GM23338 (cell line): ENCODE data around the gene HIVEP1. TPM values are rescaled to one million over a fixed set of nuclear protein-coding genes. Genes with fewer than 3 reads are reported as not detected.

Experiments used
- ATAC-seq: fragments of 200-7000 bp; cut with Tn5 transposase; 3 replicates; pipeline ENCODE4 v1.9.1; 2020
- DNase-seq: peaks from one replicate; pipeline ENCODE4 v3.0.0-alpha.2; 2015; ENCODE audit warnings: low spot score
- H2AFZ ChIP-seq: fragments of 200-600 bp; sonication (generic); 2 replicates; pipeline ENCODE4 v1.8.0; 2016; ENCODE audit warnings: antibody characterized with exemption, mild to moderate bottlenecking, moderate library complexity
- H3F3A ChIP-seq: fragments of 200-600 bp; sonication (generic); replicated peaks from 2 replicates; pipeline ENCODE4 v1.8.0; 2017; ENCODE audit warnings: antibody characterized with exemption, mixed run types, low read depth
- H3K27ac ChIP-seq: fragments of 200-600 bp; sonication (generic); 2 replicates; pipeline ENCODE4 v1.6.1; 2016; ENCODE audit warnings: low read depth
- H3K27me3 ChIP-seq: fragments of 200-600 bp; sonication (generic); 2 replicates; pipeline ENCODE4 v1.8.0; 2016; ENCODE audit warnings: mild to moderate bottlenecking, mixed run types, moderate library complexity; ENCODE audit not compliant: insufficient read depth
- H3K36me3 ChIP-seq: fragments of 200-600 bp; sonication (generic); 2 replicates; pipeline ENCODE4 v1.8.0; 2016; ENCODE audit warnings: mild to moderate bottlenecking; ENCODE audit not compliant: insufficient read depth
- H3K4me1 ChIP-seq: fragments of 200-600 bp; sonication (generic); 2 replicates; pipeline ENCODE4 v1.8.0; 2016; ENCODE audit warnings: mild to moderate bottlenecking, moderate library complexity; ENCODE audit not compliant: insufficient read depth
- H3K4me2 ChIP-seq: fragments of 200-600 bp; sonication (generic); 2 replicates; pipeline ENCODE4 v1.7.1; 2017; ENCODE audit warnings: mixed run types
- H3K4me3 ChIP-seq: fragments of 200-600 bp; sonication (generic); 2 replicates; pipeline ENCODE4 v1.6.1; 2016; ENCODE audit warnings: mixed run types
- H3K79me2 ChIP-seq: fragments of 200-600 bp; sonication (generic); replicated peaks from 2 replicates; pipeline ENCODE4 v1.8.0; 2017; ENCODE audit warnings: mild to moderate bottlenecking; ENCODE audit not compliant: insufficient read depth
- H3K9me2 ChIP-seq: fragments of 200-600 bp; sonication (generic); 2 replicates; pipeline ENCODE4 v1.8.0; 2017; ENCODE audit not compliant: insufficient read depth
- H4K20me1 ChIP-seq: fragments of 200-600 bp; sonication (generic); replicated peaks from 2 replicates; pipeline ENCODE4 v1.8.0; 2017; ENCODE audit warnings: mild to moderate bottlenecking; ENCODE audit not compliant: insufficient read depth
- H3K27ac Mint-ChIP-seq: 2 replicates; pipeline ENCODE4 v1.8.0; 2020; ENCODE audit warnings: inconsistent platforms, mild to moderate bottlenecking, moderate library complexity, mixed read lengths
- H3K27me3 Mint-ChIP-seq: 3 replicates; pipeline ENCODE4 v1.8.0; 2022; ENCODE audit warnings: low read depth, mild to moderate bottlenecking, moderate library complexity, mixed read lengths, inconsistent platforms; ENCODE audit not compliant: insufficient read depth, poor library complexity
- H3K36me3 Mint-ChIP-seq: 3 replicates; pipeline ENCODE4 v1.8.0; 2021; ENCODE audit warnings: low read depth, mild to moderate bottlenecking, inconsistent platforms, moderate library complexity, mixed read lengths
- H3K4me1 Mint-ChIP-seq: 3 replicates; pipeline ENCODE4 v1.8.0; 2020; ENCODE audit warnings: mild to moderate bottlenecking, inconsistent platforms, mixed read lengths
- H3K4me3 Mint-ChIP-seq: 3 replicates; pipeline ENCODE4 v1.8.0; 2021; ENCODE audit warnings: moderate library complexity, mild to moderate bottlenecking, inconsistent platforms, mixed read lengths
- H3K9me3 Mint-ChIP-seq: 3 replicates; pipeline ENCODE4 v1.8.0; 2020; ENCODE audit warnings: moderate library complexity, mild to moderate bottlenecking, inconsistent platforms, mixed read lengths
- CREB1 ChIP-seq: fragments of 250-450 bp; sonication (Bioruptor Pico); IDR thresholded peaks from 2 replicates; pipeline ENCODE4 v1.5.0; 2020; ENCODE audit warnings: low read depth, mild to moderate bottlenecking, moderate library complexity
- CTCF ChIP-seq, 2 experiments: fragments of 200-600 bp in 1 of 2; sonication (generic) in 1 of 2; conservative IDR thresholded peaks; 2 replicates each; pipeline versions ENCODE4 v1.5.1 to v1.6.1; 2016 to 2017; ENCODE audit warnings: antibody characterized with exemption in 2 of 2, low read depth in 2 of 2, mild to moderate bottlenecking in 2 of 2, moderate library complexity in 1 of 2
- EZH2 ChIP-seq: fragments of 200-600 bp; sonication (generic); IDR thresholded peaks from one replicate; pipeline ENCODE4 v1.8.0; 2017; ENCODE audit warnings: antibody characterized with exemption, mild to moderate bottlenecking, low read depth; ENCODE audit not compliant: unreplicated experiment
- EZH2phosphoT487 ChIP-seq: fragments of 200-600 bp; sonication (generic); IDR thresholded peaks from one replicate; pipeline ENCODE4 v1.8.1; 2018; ENCODE audit warnings: antibody characterized with exemption; ENCODE audit not compliant: unreplicated experiment
- JUNB ChIP-seq: IDR thresholded peaks from one replicate; pipeline ENCODE4 v1.6.1; 2016; ENCODE audit warnings: antibody characterized with exemption; ENCODE audit not compliant: unreplicated experiment
- NANOG ChIP-seq: IDR thresholded peaks from 2 replicates; pipeline ENCODE4 v1.6.1; 2016; ENCODE audit warnings: antibody characterized with exemption, borderline replicate concordance
- POLR2AphosphoS5 ChIP-seq: IDR thresholded peaks from 2 replicates; pipeline ENCODE4 v1.6.1; 2016; ENCODE audit warnings: antibody characterized with exemption, low read depth
- REST ChIP-seq: IDR thresholded peaks from one replicate; pipeline ENCODE4 v1.6.1; 2018; ENCODE audit warnings: antibody characterized with exemption; ENCODE audit not compliant: unreplicated experiment
- STAT1 ChIP-seq: IDR thresholded peaks from one replicate; pipeline ENCODE4 v1.6.1; 2016; ENCODE audit warnings: antibody characterized with exemption; ENCODE audit not compliant: unreplicated experiment
- ZNF114 ChIP-seq: fragments of 250-450 bp; sonication (Bioruptor Pico); IDR thresholded peaks from 2 replicates; pipeline ENCODE4 v1.5.0; 2020; ENCODE audit warnings: mild to moderate bottlenecking, moderate library complexity
- ZNF331 ChIP-seq: fragments of 250-450 bp; sonication (Bioruptor Pico); IDR thresholded peaks from 2 replicates; pipeline ENCODE4 v1.5.0; 2020; ENCODE audit warnings: low read depth, mild to moderate bottlenecking, moderate library complexity
- ZNF462 ChIP-seq: fragments of 250-450 bp; sonication (Bioruptor Pico); IDR thresholded peaks from 2 replicates; pipeline ENCODE4 v1.5.0; 2020; ENCODE audit warnings: mild to moderate bottlenecking, moderate library complexity
- polyA plus RNA-seq: library from polyadenylated mRNA; unstranded; fragments of >200 nt; fragmentation: Nextera tagmentation; extraction: Ambion mirVana; gene quantifications from 2 replicates; pipeline ENCODE4 v1.2.1, GENCODE V29; 2016
- total RNA-seq: library from RNA; depleted of rRNA; stranded (reverse); fragments of >200 nt; shearing (Covaris generic); gene quantifications from 2 replicates; pipeline ENCODE4 v1.2.3, GENCODE V29; 2014
- TF ChIP-seq, protein P1 (sequence below): IDR thresholded peaks from 2 replicates; pipeline ENCODE4 v1.6.1; 2016; ENCODE audit warnings: antibody characterized with exemption

The HIVEP1 gene
- total and polyA plus RNA-seq, 2 experiments from 2014 or later = 10.1 to 21.7 TPM

- ATAC-seq = no peak
- no peak for TF ChIP-seq NANOG
- no peak for TF ChIP-seq EZH2
- no peak for TF ChIP-seq CTCF (conservative IDR thresholded peaks at IDR 0.05; ENCODE audit: low read depth in 2 of 2)
- TF ChIP-seq ZNF331 (CRISPR knock-in tag) = no peak
- no peak for TF ChIP-seq ZNF114 (CRISPR knock-in tag)
- no peak for TF ChIP-seq POLR2AphosphoS5
- TF ChIP-seq, protein P1, sequence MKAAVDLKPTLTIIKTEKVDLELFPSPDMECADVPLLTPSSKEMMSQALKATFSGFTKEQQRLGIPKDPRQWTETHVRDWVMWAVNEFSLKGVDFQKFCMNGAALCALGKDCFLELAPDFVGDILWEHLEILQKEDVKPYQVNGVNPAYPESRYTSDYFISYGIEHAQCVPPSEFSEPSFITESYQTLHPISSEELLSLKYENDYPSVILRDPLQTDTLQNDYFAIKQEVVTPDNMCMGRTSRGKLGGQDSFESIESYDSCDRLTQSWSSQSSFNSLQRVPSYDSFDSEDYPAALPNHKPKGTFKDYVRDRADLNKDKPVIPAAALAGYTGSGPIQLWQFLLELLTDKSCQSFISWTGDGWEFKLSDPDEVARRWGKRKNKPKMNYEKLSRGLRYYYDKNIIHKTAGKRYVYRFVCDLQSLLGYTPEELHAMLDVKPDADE = no peak
- TF ChIP-seq CREB1 (CRISPR knock-in tag) = no peak
- no peak for TF ChIP-seq REST
- no peak for TF ChIP-seq STAT1
- TF ChIP-seq JUNB = no peak
- TF ChIP-seq EZH2phosphoT487 = no peak
- TF ChIP-seq ZNF462 (CRISPR knock-in tag) = no peak
- Histone ChIP-seq H3K4me1 (no peaks in the 10 kb centered on the region), H3K4me3 (no peak overlapping the region), H3K9me2 (0 out of 2 replicates have a peak, but pooled peaks cover 4% of the 10 kb centered on the region), H3K79me2 (no peaks in the 10 kb centered on the region), H3K36me3 (no peaks in the 10 kb centered on the region), H4K20me1 (no peaks in the 10 kb centered on the region), H2AFZ (no peak overlapping the region), H3F3A (no peaks in the 10 kb centered on the region), H3K4me2 (no peak overlapping the region), H3K27me3 (no peaks in the 10 kb centered on the region; the same call in 1 of the 2 replicates), H3K27ac (no peak overlapping the region)
- Mint-ChIP-seq H3K9me3 (no peaks in the 10 kb centered on the region), H3K4me1 (peaks cover 7% of the 10 kb centered on the region), H3K27ac (no peak overlapping the region), H3K4me3 (no peak overlapping the region), H3K36me3 (no peaks in the 10 kb centered on the region), H3K27me3 (peaks cover 2% of the 10 kb centered on the region)
- no peak for DNase-seq
Observed at GRCh38 chr6:12198851-12199250, 186.7 kb downstream of the HIVEP1 start.
